ENCODE data around the gene PUS7L. TPM values are rescaled to one million over a fixed set of nuclear protein-coding genes. Genes with fewer than 3 reads are reported as not detected.

PUS7L gene
- 10.2 and 15.5 TPM in 2 replicates for total RNA-seq (2022)
- percentile 68 among the genes with signal in this experiment for Bru-seq, nascent RNA
- percentile 75 among the genes with signal in this experiment for BruChase-seq, experiment 1, labeled RNA remaining after a 6-hour chase
- BruChase-seq, experiment 2, labeled RNA remaining after a 2-hour chase = percentile 82 among the genes with signal in this experiment
- long read RNA-seq, full-length matches to known transcripts = 8 of 13 reads
- long read RNA-seq, partial matches to known transcripts = 1 of 13 reads
- long read RNA-seq, other reads (novel, unspliced or antisense) = 4 of 13 reads

GRCh38 chr12:43758728-43759563, at the start of gene PUS7L, which contains the start of gene IRAK4:
Gene PUS7L (minus strand): TSS chr12:43758790. CDS start chr12:43755245, 3,545 bp downstream.
Gene IRAK4 (plus strand): TSS chr12:43758951. CDS start chr12:43768112, 9,161 bp downstream.
- H3K27me3 Mint-ChIP-seq (ENCODE audit: unreplicated experiment) = no peaks in the 10 kb centered on the region
- CTCF ChIA-PET = interaction anchor here (0.7 kb wide), 1 partner anchor 796 kb away, joined by 6 read pairs; no protein-coding TSS in a partner anchor
- H3K27ac Mint-ChIP-seq (ENCODE audit: unreplicated experiment) = peak within 1 kb of the TSS; percentile 74
- DNase-seq = peak; percentile 83
- peak within 1 kb of the TSS; percentile 81 for H3K4me3 Mint-ChIP-seq (ENCODE audit: low read depth, unreplicated experiment)
- peaks cover 3% of the 10 kb centered on the region for H3K9me3 Mint-ChIP-seq (ENCODE audit: low read depth, unreplicated experiment)
- intact Hi-C loops (cut with micrococcal nuclease; ENCODE audit: unreplicated experiment) = no loop called here
- TSS peak; percentile 44 for BruUV-seq (replicated peaks)
- no peak for TF ChIP-seq CTCF (IDR thresholded peaks at IDR 0.05; ENCODE audit: unreplicated experiment)
- peaks cover 30% of the 10 kb centered on the region for H3K4me1 Mint-ChIP-seq (ENCODE audit: low read depth, unreplicated experiment)
- H3K36me3 Mint-ChIP-seq (ENCODE audit: insufficient read depth, unreplicated experiment) = peaks cover 30% of the 10 kb centered on the region

- no peak for TF ChIP-seq CTCF (IDR thresholded peaks at IDR 0.05; ENCODE audit: unreplicated experiment)
- CTCF ChIA-PET = no interaction called here
- Mint-ChIP-seq H3K27me3 (ENCODE audit: unreplicated experiment) (no peaks in the 10 kb centered on the region), H3K4me3 (ENCODE audit: low read depth, unreplicated experiment) (peak overlapping the region; percentile 81), H3K9me3 (ENCODE audit: low read depth, unreplicated experiment) (no peaks in the 10 kb centered on the region), H3K27ac (ENCODE audit: unreplicated experiment) (peak overlapping the region; percentile 90), H3K36me3 (ENCODE audit: insufficient read depth, unreplicated experiment) (peaks cover 28% of the 10 kb centered on the region), H3K4me1 (ENCODE audit: low read depth, unreplicated experiment) (no peaks in the 10 kb centered on the region)
- no peak for DNase-seq
- intact Hi-C loops (cut with micrococcal nuclease; ENCODE audit: unreplicated experiment) = no loop called here
- BruUV-seq (replicated peaks) = no TSS peak
Observed at GRCh38 chr12:43807386-43807785, 48.8 kb upstream of the PUS7L start.

GRCh38 chr12:43806737-43807072, 48.1 kb upstream of the PUS7L start:
- DNase-seq = no peak
- peak overlapping the region; percentile 81 for H3K4me3 Mint-ChIP-seq (ENCODE audit: low read depth, unreplicated experiment)
- no peaks in the 10 kb centered on the region for H3K9me3 Mint-ChIP-seq (ENCODE audit: low read depth, unreplicated experiment)
- H3K27me3 Mint-ChIP-seq (ENCODE audit: unreplicated experiment) = no peaks in the 10 kb centered on the region
- peaks cover 28% of the 10 kb centered on the region for H3K36me3 Mint-ChIP-seq (ENCODE audit: insufficient read depth, unreplicated experiment)
- no peaks in the 10 kb centered on the region for H3K4me1 Mint-ChIP-seq (ENCODE audit: low read depth, unreplicated experiment)
- H3K27ac Mint-ChIP-seq (ENCODE audit: unreplicated experiment) = peak overlapping the region; percentile 90
- TSS peak; percentile 88 for BruUV-seq (replicated peaks)
- no peak for TF ChIP-seq CTCF (IDR thresholded peaks at IDR 0.05; ENCODE audit: unreplicated experiment)
- intact Hi-C loops (cut with micrococcal nuclease; ENCODE audit: unreplicated experiment) = no loop called here
- CTCF ChIA-PET = interaction anchor here (2.3 kb wide), 1 partner anchor 76 kb away, joined by 10 read pairs; no protein-coding TSS in a partner anchor

DNA sequence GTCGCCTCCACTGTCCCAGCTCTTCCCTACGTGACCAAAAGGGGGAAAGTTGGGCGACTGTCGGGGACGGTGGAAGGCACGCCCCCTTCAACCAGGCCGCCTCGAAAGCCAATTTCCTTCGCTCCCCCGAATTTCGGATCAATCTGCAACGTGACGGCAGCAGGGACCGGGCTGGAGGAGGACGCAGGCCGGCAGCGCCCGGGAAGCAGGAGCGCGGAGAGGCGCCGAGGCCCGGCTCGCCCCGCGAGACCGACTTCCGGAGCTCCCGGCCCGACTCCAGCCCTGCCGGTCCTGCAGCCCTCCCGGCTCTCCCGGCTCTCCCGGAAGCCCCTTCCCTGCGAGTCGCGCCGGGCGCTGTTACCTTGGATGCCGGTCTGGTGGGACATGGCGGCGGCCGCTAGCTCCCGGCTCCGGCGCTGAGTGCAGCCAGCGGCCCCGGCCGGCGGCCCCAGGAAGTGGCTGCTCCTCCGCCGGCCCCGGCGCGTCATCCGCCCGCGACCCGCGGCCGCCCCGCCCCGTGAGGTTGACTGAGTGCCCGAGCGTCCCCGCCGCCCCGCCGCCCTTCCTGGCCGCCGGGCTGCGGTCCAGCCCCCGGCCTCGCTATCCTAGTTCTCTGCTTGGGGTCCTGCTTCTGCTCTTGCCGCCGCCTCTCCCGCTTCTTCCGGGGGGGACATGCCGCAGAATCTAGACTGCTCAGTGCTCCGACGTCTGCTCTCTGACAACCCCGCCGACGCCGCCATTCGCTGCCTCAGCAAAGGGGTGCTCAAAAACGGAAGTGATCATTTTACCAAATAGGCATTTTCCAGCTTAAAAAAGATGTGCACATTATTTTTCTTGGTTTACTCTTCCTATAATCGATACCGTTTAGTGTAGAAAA, 47.5 kb upstream of the PUS7L start, which contains the start of gene TWF1:
TSS of gene TWF1 (minus strand) at position 458 of the 877 bp plus-strand sequence. CDS start at position 386, 72 bp downstream.
- Mint-ChIP-seq H3K4me3 (ENCODE audit: low read depth, unreplicated experiment) (peak within 1 kb of the TSS; percentile 81), H3K9me3 (ENCODE audit: low read depth, unreplicated experiment) (no peaks in the 10 kb centered on the region), H3K4me1 (ENCODE audit: low read depth, unreplicated experiment) (no peaks in the 10 kb centered on the region), H3K27me3 (ENCODE audit: unreplicated experiment) (no peaks in the 10 kb centered on the region), H3K36me3 (ENCODE audit: insufficient read depth, unreplicated experiment) (peaks cover 28% of the 10 kb centered on the region), H3K27ac (ENCODE audit: unreplicated experiment) (peak within 1 kb of the TSS; percentile 90)
- peak; percentile 84 for DNase-seq
- intact Hi-C loops (cut with micrococcal nuclease; ENCODE audit: unreplicated experiment) = no loop called here
- TF ChIP-seq CTCF (IDR thresholded peaks at IDR 0.05; ENCODE audit: unreplicated experiment) = peak; percentile 32
- CTCF ChIA-PET = interaction anchor here (0.5 to 2.3 kb wide), 3 partner anchors 30 to 145 kb away, joined by 3 to 10 read pairs (median 4); no protein-coding TSS in a partner anchor
- BruUV-seq (replicated peaks) = no TSS peak
